Fibroblast of lung (primary cell): ENCODE results near the gene TMEM43. TPM values are rescaled to one million over a fixed set of nuclear protein-coding genes. Genes with fewer than 3 reads are reported as not detected.
A peak's percentile ranks its signal among the peaks of the same experiment; 100 is the strongest.

Source experiments
- DNase-seq, 2 donors: peaks; one replicate each; pipeline versions ENCODE4 v3.0.0 to v3.0.0-alpha.2; 2010; ENCODE audit warnings: low read depth in 2 of 2
- H2AFZ ChIP-seq: 2 replicates; pipeline ENCODE4 v1.5.1; 2012; ENCODE audit warnings: low read length, control low read depth, inconsistent platforms
- H3K27ac ChIP-seq: 2 replicates; pipeline ENCODE4 v1.5.1; 2011; ENCODE audit warnings: low read length, control low read depth; ENCODE audit not compliant: insufficient read depth
- H3K27me3 ChIP-seq: 2 replicates; pipeline ENCODE4 v1.5.1; 2011; ENCODE audit warnings: mild to moderate bottlenecking, low read length; ENCODE audit not compliant: control insufficient read depth, insufficient read depth
- H3K36me3 ChIP-seq: 2 replicates; pipeline ENCODE4 v1.5.1; 2011; ENCODE audit warnings: low read length; ENCODE audit not compliant: control insufficient read depth, insufficient read depth
- H3K4me1 ChIP-seq: 2 replicates; pipeline ENCODE4 v1.5.1; 2011; ENCODE audit warnings: low read length; ENCODE audit not compliant: control insufficient read depth, insufficient read depth; ENCODE audit errors: extremely low read depth
- H3K4me2 ChIP-seq: 2 replicates; pipeline ENCODE4 v1.5.1; 2011; ENCODE audit warnings: low read length, control low read depth; ENCODE audit not compliant: insufficient read depth; ENCODE audit errors: extremely low read depth
- H3K4me3 ChIP-seq, 4 experiments: fragments of 200-600 bp in 1 of 4; sonication (generic) in 1 of 4; replicated peaks in 1 of 4; 2 replicates each; pipeline ENCODE4 v1.5.1; 2011 to 2016; ENCODE audit warnings: low read length in 4 of 4, low read depth in 3 of 4, mild to moderate bottlenecking in 3 of 4, control low read depth in 2 of 4, inconsistent platforms in 1 of 4, mixed read lengths in 1 of 4; ENCODE audit not compliant: insufficient read depth in 1 of 4; ENCODE audit errors: control extremely low read depth in 1 of 4
- H3K79me2 ChIP-seq: 2 replicates; pipeline ENCODE4 v1.5.1; 2012; ENCODE audit warnings: mild to moderate bottlenecking, low read length, inconsistent platforms; ENCODE audit not compliant: control insufficient read depth, insufficient read depth
- H3K9ac ChIP-seq: 2 replicates; pipeline ENCODE4 v1.5.1; 2011; ENCODE audit warnings: mild to moderate bottlenecking, low read length, control low read depth; ENCODE audit not compliant: insufficient read depth
- H3K9me3 ChIP-seq: 2 replicates; pipeline ENCODE4 v1.5.1; 2012; ENCODE audit warnings: low read depth, low read length; ENCODE audit not compliant: control insufficient read depth, insufficient read depth
- H4K20me1 ChIP-seq: 2 replicates; pipeline ENCODE4 v1.5.1; 2011; ENCODE audit warnings: low read length; ENCODE audit not compliant: control insufficient read depth, insufficient read depth; ENCODE audit errors: extremely low read depth
- EZH2 ChIP-seq: IDR thresholded peaks from 2 replicates; pipeline ENCODE4 v1.5.1; 2012; ENCODE audit warnings: low read length, control low read depth, mild to moderate bottlenecking; ENCODE audit errors: missing control alignments
- polyA plus RNA-seq, 2 donors: library from polyadenylated mRNA; depleted of rRNA in 1 of 2; stranded (reverse) in 1 of 2; unstranded in 1 of 2; fragments of >200 nt; gene quantifications; 2 replicates each; pipeline ENCODE4 v1.2.1, GENCODE V29; 2011 to 2012; ENCODE audit warnings: missing spikeins in 1 of 2
- total RNA-seq: library from RNA; depleted of rRNA; stranded (reverse); fragments of >200 nt; gene quantifications from 2 replicates; pipeline ENCODE4 v1.2.1, GENCODE V29; 2014
- TF ChIP-seq, protein P1 (sequence below), 2 donors: IDR thresholded peaks in 1 of 2; conservative IDR thresholded peaks in 1 of 2; 1 replicate in 1 of 2; 2 replicates in 1 of 2; pipeline ENCODE4 v1.5.1; 2011 to 2012; ENCODE audit warnings: low read length in 2 of 2, control low read depth in 1 of 2, inconsistent platforms in 1 of 2, low read depth in 1 of 2, mild to moderate bottlenecking in 1 of 2

Gene TMEM43
- total and polyA plus RNA-seq, 2 donors (not counting 1 experiment from before 2014, with no cell fraction given): 114 to 180 TPM

DNA sequence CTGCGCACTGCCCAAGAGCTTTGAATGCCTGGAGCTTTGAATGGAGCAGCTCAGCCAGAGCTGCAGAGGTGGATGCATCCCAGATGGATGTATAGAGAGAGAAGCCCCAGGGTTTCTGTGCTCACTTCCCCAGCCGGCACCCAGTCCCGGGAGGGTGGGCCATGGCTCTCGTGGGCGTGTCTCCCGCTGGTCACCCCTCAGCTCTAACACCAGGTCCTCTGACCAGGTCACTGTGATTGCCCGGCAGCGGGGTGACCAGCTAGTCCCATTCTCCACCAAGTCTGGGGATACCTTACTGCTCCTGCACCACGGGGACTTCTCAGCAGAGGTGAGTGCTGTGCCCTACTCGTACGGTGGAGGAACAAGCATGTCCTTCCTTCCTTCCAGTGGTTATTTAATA lies 10.7 kb downstream of the TMEM43 start:
- TF ChIP-seq, protein P1, sequence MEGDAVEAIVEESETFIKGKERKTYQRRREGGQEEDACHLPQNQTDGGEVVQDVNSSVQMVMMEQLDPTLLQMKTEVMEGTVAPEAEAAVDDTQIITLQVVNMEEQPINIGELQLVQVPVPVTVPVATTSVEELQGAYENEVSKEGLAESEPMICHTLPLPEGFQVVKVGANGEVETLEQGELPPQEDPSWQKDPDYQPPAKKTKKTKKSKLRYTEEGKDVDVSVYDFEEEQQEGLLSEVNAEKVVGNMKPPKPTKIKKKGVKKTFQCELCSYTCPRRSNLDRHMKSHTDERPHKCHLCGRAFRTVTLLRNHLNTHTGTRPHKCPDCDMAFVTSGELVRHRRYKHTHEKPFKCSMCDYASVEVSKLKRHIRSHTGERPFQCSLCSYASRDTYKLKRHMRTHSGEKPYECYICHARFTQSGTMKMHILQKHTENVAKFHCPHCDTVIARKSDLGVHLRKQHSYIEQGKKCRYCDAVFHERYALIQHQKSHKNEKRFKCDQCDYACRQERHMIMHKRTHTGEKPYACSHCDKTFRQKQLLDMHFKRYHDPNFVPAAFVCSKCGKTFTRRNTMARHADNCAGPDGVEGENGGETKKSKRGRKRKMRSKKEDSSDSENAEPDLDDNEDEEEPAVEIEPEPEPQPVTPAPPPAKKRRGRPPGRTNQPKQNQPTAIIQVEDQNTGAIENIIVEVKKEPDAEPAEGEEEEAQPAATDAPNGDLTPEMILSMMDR (conservative IDR thresholded peaks at IDR 0.05 in 1 of 2, IDR thresholded peaks at IDR 0.05 in 1 of 2; ENCODE audit: low read depth in 1 of 2, low read length in 2 of 2): no peak
- TF ChIP-seq EZH2: no peak
- peaks cover 1% of the 10 kb centered on the region for H3K79me2 ChIP-seq
- DNase-seq: no peak
- no peak overlapping the region for H2AFZ ChIP-seq
- H3K9me3 ChIP-seq: no peaks in the 10 kb centered on the region
- no peak overlapping the region for H3K9ac ChIP-seq
- H3K4me1 ChIP-seq: peaks cover 3% of the 10 kb centered on the region
- no peak overlapping the region for H3K4me3 ChIP-seq
- peaks cover 69% of the 10 kb centered on the region for H3K36me3 ChIP-seq
- no peaks in the 10 kb centered on the region for H3K27me3 ChIP-seq
- no peak overlapping the region for H3K4me2 ChIP-seq
- H3K27ac ChIP-seq: no peak overlapping the region
- no peaks in the 10 kb centered on the region for H4K20me1 ChIP-seq

DNA sequence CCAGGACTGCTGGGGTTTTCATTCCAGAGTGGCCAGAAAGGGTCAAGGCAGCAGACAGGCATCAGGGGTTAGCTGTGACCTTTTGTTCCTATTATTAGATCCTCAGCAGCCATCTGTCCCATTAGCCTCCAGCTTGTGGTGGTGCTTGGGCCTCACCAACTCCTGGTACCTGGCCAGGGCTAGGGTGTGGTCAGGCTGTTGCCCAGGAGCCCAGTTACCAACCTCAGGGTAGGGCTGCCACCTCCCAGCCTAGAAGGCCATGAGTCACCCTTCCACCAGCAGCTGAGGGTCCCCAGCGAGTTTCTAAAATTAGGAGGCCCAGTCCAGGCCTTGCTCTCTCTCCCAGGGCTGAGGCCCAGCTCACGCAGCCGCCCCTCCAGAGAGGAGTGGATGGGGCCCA lies 12.2 kb downstream of the TMEM43 start:
- Histone ChIP-seq H3K4me2 (no peak overlapping the region), H3K36me3 (peaks cover 69% of the 10 kb centered on the region)
- no peak for TF ChIP-seq EZH2
- TF ChIP-seq, protein P1 (conservative IDR thresholded peaks at IDR 0.05 in 1 of 2, IDR thresholded peaks at IDR 0.05 in 1 of 2; ENCODE audit: low read depth in 1 of 2, low read length in 2 of 2): no peak

DNA sequence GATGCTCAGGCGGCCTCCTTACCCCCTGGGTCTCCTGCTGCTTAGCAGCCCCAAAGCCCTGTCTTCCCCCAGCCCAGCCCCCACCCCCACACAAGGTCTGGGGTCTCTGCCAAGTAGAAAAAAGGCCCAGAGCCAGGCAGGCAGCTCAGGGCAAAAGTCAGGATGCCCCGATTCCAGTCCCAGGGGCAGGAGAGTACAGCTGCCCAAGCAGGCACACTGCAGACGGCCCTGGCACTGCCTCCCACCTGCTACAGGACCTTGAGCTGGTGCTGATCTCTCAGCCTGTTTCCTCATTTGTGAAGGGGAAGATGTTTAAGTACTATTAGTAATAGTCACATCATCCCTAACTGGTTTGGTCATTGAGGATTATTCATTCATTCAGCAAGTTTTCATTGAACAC lies 12.6 kb downstream of the TMEM43 start:
- H3K27ac ChIP-seq: no peak overlapping the region
- no peaks in the 10 kb centered on the region for H3K79me2 ChIP-seq
- peaks cover 8% of the 10 kb centered on the region for H3K4me1 ChIP-seq
- H3K4me3 ChIP-seq: no peak overlapping the region
- H3K27me3 ChIP-seq: no peaks in the 10 kb centered on the region
- DNase-seq: no peak
- no peak overlapping the region for H3K9ac ChIP-seq
- H3K36me3 ChIP-seq: peaks cover 66% of the 10 kb centered on the region
- TF ChIP-seq, protein P1 (conservative IDR thresholded peaks at IDR 0.05 in 1 of 2, IDR thresholded peaks at IDR 0.05 in 1 of 2; ENCODE audit: low read depth in 1 of 2, low read length in 2 of 2): no peak
- TF ChIP-seq EZH2: no peak
- no peak overlapping the region for H3K4me2 ChIP-seq
- H2AFZ ChIP-seq: no peak overlapping the region
- no peaks in the 10 kb centered on the region for H3K9me3 ChIP-seq
- no peaks in the 10 kb centered on the region for H4K20me1 ChIP-seq

More for the DNA sequence above, 12.2 kb downstream of the TMEM43 start:
- H4K20me1 ChIP-seq: no peaks in the 10 kb centered on the region
- no peak overlapping the region for H2AFZ ChIP-seq
- H3K9me3 ChIP-seq: no peaks in the 10 kb centered on the region
- no peak overlapping the region for H3K4me3 ChIP-seq
- peak in 1 of 2 donors; percentile 28 for DNase-seq
- H3K79me2 ChIP-seq: no peaks in the 10 kb centered on the region
- H3K4me1 ChIP-seq: peaks cover 3% of the 10 kb centered on the region
- H3K9ac ChIP-seq: no peak overlapping the region
- no peak overlapping the region for H3K27ac ChIP-seq
- no peaks in the 10 kb centered on the region for H3K27me3 ChIP-seq
